NB4 (cell line): ENCODE results near the gene HELB.

Experiments used
- DNase-seq: peaks from one replicate; pipeline ENCODE4 v3.0.0; 2010; ENCODE audit warnings: low read depth
- H3K4me3 ChIP-seq: one replicate; pipeline ENCODE4 v1.5.1; 2011; ENCODE audit warnings: mild to moderate bottlenecking, low read depth, low read length, moderate library complexity
- MAX ChIP-seq: IDR thresholded peaks from 2 replicates; pipeline ENCODE4 v1.6.1; 2011; ENCODE audit warnings: low read depth, low read length
- MYC ChIP-seq: IDR thresholded peaks from 2 replicates; pipeline ENCODE4 v1.6.1; 2011; ENCODE audit warnings: low read depth, low read length
- POLR2A ChIP-seq: IDR thresholded peaks from 2 replicates; pipeline ENCODE4 v1.6.1; 2011; ENCODE audit warnings: mild to moderate bottlenecking; ENCODE audit not compliant: insufficient read length; ENCODE audit errors: extremely low read depth
- TF ChIP-seq, protein P1 (sequence below): IDR thresholded peaks from one replicate; pipeline ENCODE4 v1.5.1; 2012; ENCODE audit warnings: low read depth, low read length

The HELB gene

DNA sequence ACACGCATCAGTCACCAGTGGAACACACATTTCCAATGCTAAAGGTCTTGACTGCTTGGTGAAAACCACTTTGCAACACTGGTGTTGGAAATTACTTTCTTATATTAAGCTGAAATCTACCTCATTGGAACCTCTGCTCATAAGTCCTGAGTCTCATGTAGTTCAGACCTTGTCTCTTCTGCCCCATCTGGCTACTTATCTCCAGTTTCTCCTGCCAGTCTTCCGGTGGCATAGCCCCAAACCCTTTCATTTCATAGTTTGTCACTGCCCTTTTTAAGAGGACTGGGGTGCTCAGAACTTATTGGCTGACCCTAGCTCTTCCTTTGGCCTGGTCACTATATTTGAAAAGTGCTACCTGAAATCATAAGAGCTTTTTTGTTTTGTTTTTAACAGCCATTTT lies 43.7 kb downstream of the HELB start:
- no peak for DNase-seq
- TF ChIP-seq POLR2A (no peak), MYC (no peak), MAX (no peak)
- TF ChIP-seq, protein P1, sequence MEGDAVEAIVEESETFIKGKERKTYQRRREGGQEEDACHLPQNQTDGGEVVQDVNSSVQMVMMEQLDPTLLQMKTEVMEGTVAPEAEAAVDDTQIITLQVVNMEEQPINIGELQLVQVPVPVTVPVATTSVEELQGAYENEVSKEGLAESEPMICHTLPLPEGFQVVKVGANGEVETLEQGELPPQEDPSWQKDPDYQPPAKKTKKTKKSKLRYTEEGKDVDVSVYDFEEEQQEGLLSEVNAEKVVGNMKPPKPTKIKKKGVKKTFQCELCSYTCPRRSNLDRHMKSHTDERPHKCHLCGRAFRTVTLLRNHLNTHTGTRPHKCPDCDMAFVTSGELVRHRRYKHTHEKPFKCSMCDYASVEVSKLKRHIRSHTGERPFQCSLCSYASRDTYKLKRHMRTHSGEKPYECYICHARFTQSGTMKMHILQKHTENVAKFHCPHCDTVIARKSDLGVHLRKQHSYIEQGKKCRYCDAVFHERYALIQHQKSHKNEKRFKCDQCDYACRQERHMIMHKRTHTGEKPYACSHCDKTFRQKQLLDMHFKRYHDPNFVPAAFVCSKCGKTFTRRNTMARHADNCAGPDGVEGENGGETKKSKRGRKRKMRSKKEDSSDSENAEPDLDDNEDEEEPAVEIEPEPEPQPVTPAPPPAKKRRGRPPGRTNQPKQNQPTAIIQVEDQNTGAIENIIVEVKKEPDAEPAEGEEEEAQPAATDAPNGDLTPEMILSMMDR = no peak
- no peak overlapping the region for H3K4me3 ChIP-seq

GRCh38 chr12:66351301-66351700 lies 49.0 kb downstream of the HELB start:
- H3K4me3 ChIP-seq = no peak overlapping the region
- no peak for DNase-seq
- no peak for TF ChIP-seq POLR2A
- TF ChIP-seq MAX = no peak
- TF ChIP-seq, protein P1 = no peak
- no peak for TF ChIP-seq MYC

DNA sequence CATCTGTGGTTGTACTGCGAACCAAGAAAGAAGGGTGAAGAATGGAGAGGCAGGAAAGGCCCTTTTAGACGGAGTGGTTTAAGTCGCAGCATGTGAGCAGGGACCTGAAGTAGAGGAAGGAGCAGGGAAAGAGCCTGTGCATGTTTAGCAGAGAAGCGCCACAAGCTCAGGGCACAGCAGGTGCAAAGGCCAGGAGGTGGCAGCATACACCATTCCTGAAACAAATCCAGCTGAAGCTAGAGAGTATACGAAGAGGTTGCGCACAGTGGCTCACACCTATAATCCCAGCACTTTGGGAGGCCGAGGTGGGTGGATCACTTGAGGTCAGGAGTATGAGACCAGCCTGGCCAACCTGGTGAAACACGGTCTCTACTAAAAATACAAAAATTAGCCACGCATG lies 49.9 kb downstream of the HELB start:
- peak; percentile 69 for DNase-seq
- no peak overlapping the region for H3K4me3 ChIP-seq
- TF ChIP-seq, protein P1 = peak; percentile 62
- TF ChIP-seq POLR2A = no peak
- 0 out of 2 replicates have a peak, but pooled peaks have one; percentile 7 for TF ChIP-seq MAX

GRCh38 chr12:66352899-66353298 lies 50.6 kb downstream of the HELB start:
- TF ChIP-seq MAX = no peak
- TF ChIP-seq, protein P1 = no peak
- TF ChIP-seq POLR2A = no peak
- TF ChIP-seq MYC = no peak
- no peak for DNase-seq
- no peak overlapping the region for H3K4me3 ChIP-seq

DNA sequence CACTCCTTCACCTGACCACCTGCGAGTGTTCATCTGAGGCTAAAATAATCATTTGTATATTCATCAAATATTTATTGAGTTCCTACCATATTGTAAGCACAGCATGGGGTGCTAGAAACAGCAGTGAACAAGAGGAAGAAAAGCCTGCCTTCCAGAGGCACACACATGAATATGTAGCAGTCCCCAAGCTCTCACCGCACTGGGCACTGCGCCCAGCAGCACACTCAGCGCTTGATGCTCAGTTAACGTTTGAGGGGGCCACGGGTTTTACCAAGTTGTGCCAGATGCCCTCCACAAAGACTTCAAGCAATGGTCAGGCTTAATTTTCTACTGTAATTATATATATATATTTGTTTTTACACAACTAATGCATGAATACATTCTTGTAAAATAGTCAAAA lies 52.0 kb downstream of the HELB start:
- no peak overlapping the region for H3K4me3 ChIP-seq
- no peak for TF ChIP-seq MYC
- no peak for DNase-seq

DNA sequence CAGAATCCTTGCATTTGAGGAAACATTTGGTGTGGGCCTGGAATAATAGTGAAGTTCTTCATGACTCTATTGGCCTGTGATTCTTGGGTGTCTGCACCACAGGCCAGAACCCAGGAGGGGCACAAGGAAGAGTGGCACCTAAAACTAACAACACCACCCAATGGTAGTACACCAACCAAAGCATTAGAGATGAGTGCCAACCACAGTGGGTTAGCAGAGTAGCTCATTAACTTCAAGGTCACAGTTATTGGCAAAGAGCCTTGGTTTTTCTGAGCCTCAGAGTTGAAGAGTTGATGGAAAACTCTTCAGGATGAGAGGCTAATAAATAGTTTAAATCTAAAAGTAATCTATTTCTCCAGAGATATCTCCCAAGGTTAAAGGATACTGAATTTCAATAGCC lies 57.0 kb downstream of the HELB start:
- no peak for DNase-seq
- H3K4me3 ChIP-seq = no peak overlapping the region
- TF ChIP-seq MAX (no peak), POLR2A (no peak), MYC (no peak)
- TF ChIP-seq, protein P1 = no peak
